LNCaP clone FGC (cell line): ENCODE measurements around the gene BTN2A1.

ENCODE experiments used
- DNase-seq: peaks from one replicate; pipeline ENCODE4 v3.0.0-alpha.2; 2011; ENCODE audit warnings: low read depth
- H3K4me3 ChIP-seq: 2 replicates; pipeline ENCODE4 v1.5.1; 2011; ENCODE audit warnings: mild to moderate bottlenecking, low read depth, low read length, control low read depth
- CTCF ChIP-seq: IDR thresholded peaks from 2 replicates; pipeline ENCODE4 v1.5.1; 2012; ENCODE audit warnings: mild to moderate bottlenecking; ENCODE audit not compliant: control insufficient read depth, insufficient read depth; ENCODE audit errors: extremely low read depth

Gene BTN2A1

GRCh38 chr6:26475823-26476729 lies 18.3 kb downstream of the BTN2A1 start:
- DNase-seq = no peak
- no peak for TF ChIP-seq CTCF
- H3K4me3 ChIP-seq = no peak overlapping the region

- no peak for TF ChIP-seq CTCF
- H3K4me3 ChIP-seq = no peak overlapping the region
- DNase-seq = no peak
Measured at GRCh38 chr6:26476896-26477295, 19.1 kb downstream of the BTN2A1 start.

- DNase-seq = no peak
- no peak for TF ChIP-seq CTCF
- no peak overlapping the region for H3K4me3 ChIP-seq
Measured at GRCh38 chr6:26477426-26477825, 19.7 kb downstream of the BTN2A1 start.

GRCh38 chr6:26478100-26478984 lies 20.6 kb downstream of the BTN2A1 start:
- no peak for DNase-seq
- TF ChIP-seq CTCF = no peak

DNA sequence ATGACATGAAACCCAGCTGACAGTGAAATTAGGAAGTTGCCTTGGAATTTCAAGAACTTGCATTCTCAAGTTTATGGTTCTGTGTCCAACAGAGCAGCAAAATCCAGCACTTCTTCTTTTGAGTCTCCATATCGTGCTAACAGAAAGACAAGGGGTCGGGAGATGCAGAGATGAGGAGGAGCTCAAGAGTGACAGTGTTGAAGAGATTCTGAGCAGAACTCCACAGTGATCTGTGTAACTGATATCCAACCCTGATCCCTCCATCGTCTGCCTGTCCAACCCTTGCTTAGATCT lies 21.2 kb downstream of the BTN2A1 start:
- no peak for TF ChIP-seq CTCF
- H3K4me3 ChIP-seq = no peak overlapping the region
- DNase-seq = no peak

More at GRCh38 chr6:26478100-26478984, 20.6 kb downstream of the BTN2A1 start:
- no peak overlapping the region for H3K4me3 ChIP-seq

DNA sequence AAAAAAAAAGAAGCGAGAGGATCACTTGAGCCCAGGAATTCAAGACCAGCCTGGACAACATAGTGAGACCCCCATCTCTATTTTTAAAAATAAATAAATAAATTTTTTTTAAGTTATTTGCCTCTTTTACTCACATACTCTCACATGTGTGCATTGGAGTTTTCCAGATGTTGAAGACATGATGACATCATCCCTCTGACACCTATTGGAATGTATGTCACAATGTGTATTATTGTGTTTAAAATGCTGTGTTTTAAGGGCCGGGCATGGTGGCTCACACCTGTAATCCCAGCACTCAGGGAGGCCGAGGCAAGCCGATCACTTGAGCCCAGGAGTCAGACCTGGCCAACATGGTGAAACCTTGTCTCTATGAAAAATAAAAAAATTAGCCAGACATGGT lies 24.6 kb downstream of the BTN2A1 start:
- TF ChIP-seq CTCF = no peak
- DNase-seq = no peak
- no peak overlapping the region for H3K4me3 ChIP-seq
